Calu3 (cell line): ENCODE measurements around the gene DENND5A. TPM values are rescaled to one million over a fixed set of nuclear protein-coding genes. Genes with fewer than 3 reads are reported as not detected.

ENCODE experiments used
- BruUV-seq: library from RNA; stranded (reverse); fragments of 400-500 nt; replicated peaks from 2 replicates; lab custom pipeline; 2021; lab: Mats Ljungman, UMichigan
- CTCF ChIA-PET: fragments of 300-600 bp; sonication (Branson Sonifier 250); formaldehyde crosslinking; loops from one replicate; lab custom pipeline; 2022; ENCODE audit warnings: antibody characterized with exemption; lab: Charles Lee
- DNase-seq: peaks from one replicate; pipeline ENCODE4 v3.0.0; 2022
- H3K27ac Mint-ChIP-seq: one replicate; pipeline ENCODE4 v1.8.0; 2022; ENCODE audit warnings: mixed read lengths; ENCODE audit not compliant: unreplicated experiment
- H3K27me3 Mint-ChIP-seq: one replicate; pipeline ENCODE4 v1.8.0; 2022; ENCODE audit warnings: mixed read lengths; ENCODE audit not compliant: unreplicated experiment
- H3K36me3 Mint-ChIP-seq: one replicate; pipeline ENCODE4 v1.8.0; 2022; ENCODE audit warnings: mild to moderate bottlenecking, moderate library complexity, mixed read lengths; ENCODE audit not compliant: insufficient read depth, unreplicated experiment
- H3K4me1 Mint-ChIP-seq: one replicate; pipeline ENCODE4 v1.8.0; 2022; ENCODE audit warnings: mild to moderate bottlenecking, low read depth, mixed read lengths; ENCODE audit not compliant: unreplicated experiment
- H3K4me3 Mint-ChIP-seq: one replicate; pipeline ENCODE4 v1.8.0; 2022; ENCODE audit warnings: mild to moderate bottlenecking, low read depth, moderate library complexity, mixed read lengths; ENCODE audit not compliant: unreplicated experiment
- H3K9me3 Mint-ChIP-seq: one replicate; pipeline ENCODE4 v1.8.0; 2022; ENCODE audit warnings: low read depth, mixed read lengths; ENCODE audit not compliant: unreplicated experiment
- CTCF ChIP-seq: fragments of 200-600 bp; IDR thresholded peaks from one replicate; pipeline ENCODE4 v1.8.0; 2022; ENCODE audit warnings: antibody characterized with exemption; ENCODE audit not compliant: unreplicated experiment
- intact Hi-C: fragments of 100-400 bp; cut with micrococcal nuclease; formaldehyde crosslinking; loops from one replicate; pipeline ENCODE4 v1.10.0; 2022; ENCODE audit not compliant: unreplicated experiment
- total RNA-seq: library from RNA; stranded (reverse); gene quantifications from 2 replicates; pipeline ENCODE4 v1.2.3, GENCODE V29; 2022

The DENND5A gene
- total RNA-seq, 1 experiment from 2014 or later: 40.0 TPM

- intact Hi-C loops: no loop called here
- Mint-ChIP-seq H3K36me3 (no peaks in the 10 kb centered on the region), H3K27me3 (no peaks in the 10 kb centered on the region), H3K9me3 (no peaks in the 10 kb centered on the region), H3K4me1 (peaks cover 3% of the 10 kb centered on the region), H3K27ac (no peak overlapping the region), H3K4me3 (no peak overlapping the region)
- no TSS peak for BruUV-seq
- CTCF ChIA-PET: no interaction called here
- TF ChIP-seq CTCF: no peak
- no peak for DNase-seq
These were observed 61.3 kb downstream of the DENND5A start for GRCh38 chr11:9203691-9204311.

GRCh38 chr11:9201372-9202162, 63.6 kb downstream of the DENND5A start:
- DNase-seq: no peak
- H3K4me1 Mint-ChIP-seq: no peaks in the 10 kb centered on the region
- no peak overlapping the region for H3K27ac Mint-ChIP-seq
- CTCF ChIA-PET: no interaction called here
- H3K4me3 Mint-ChIP-seq: no peak overlapping the region
- no peaks in the 10 kb centered on the region for H3K9me3 Mint-ChIP-seq
- H3K36me3 Mint-ChIP-seq: no peaks in the 10 kb centered on the region
- intact Hi-C loops: no loop called here
- BruUV-seq: no TSS peak
- TF ChIP-seq CTCF: no peak
- no peaks in the 10 kb centered on the region for H3K27me3 Mint-ChIP-seq

DNA sequence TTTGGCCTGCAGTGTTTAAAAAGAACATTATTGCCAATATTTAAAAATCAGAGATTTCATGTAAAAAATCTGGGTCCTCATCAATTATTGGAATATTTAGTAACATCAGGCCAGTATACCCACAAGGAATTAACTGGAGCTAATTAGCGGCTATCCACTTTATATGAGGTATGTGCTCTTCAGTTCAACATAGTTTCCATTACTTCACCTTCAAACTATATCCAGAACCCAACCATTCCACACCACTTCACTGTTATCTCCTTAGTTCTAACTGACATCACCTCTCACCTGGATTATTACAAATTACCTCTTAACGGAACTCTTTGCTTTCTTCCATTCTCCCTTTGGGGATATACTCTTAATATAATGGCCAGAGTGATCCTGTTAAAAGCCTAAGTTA, 64.7 kb downstream of the DENND5A start:
- no peak for TF ChIP-seq CTCF
- no peaks in the 10 kb centered on the region for H3K9me3 Mint-ChIP-seq
- intact Hi-C loops: no loop called here
- no TSS peak for BruUV-seq
- H3K36me3 Mint-ChIP-seq: no peaks in the 10 kb centered on the region
- H3K27ac Mint-ChIP-seq: no peak overlapping the region
- no peak overlapping the region for H3K4me3 Mint-ChIP-seq
- H3K27me3 Mint-ChIP-seq: no peaks in the 10 kb centered on the region
- DNase-seq: no peak
- no peaks in the 10 kb centered on the region for H3K4me1 Mint-ChIP-seq
- CTCF ChIA-PET: no interaction called here

- no peaks in the 10 kb centered on the region for H3K27me3 Mint-ChIP-seq
- DNase-seq: no peak
- intact Hi-C loops: no loop called here
- CTCF ChIA-PET: no interaction called here
- TF ChIP-seq CTCF: no peak
- no peaks in the 10 kb centered on the region for H3K9me3 Mint-ChIP-seq
- BruUV-seq: no TSS peak
- no peaks in the 10 kb centered on the region for H3K4me1 Mint-ChIP-seq
- no peaks in the 10 kb centered on the region for H3K36me3 Mint-ChIP-seq
- H3K4me3 Mint-ChIP-seq: no peak overlapping the region
- no peak overlapping the region for H3K27ac Mint-ChIP-seq
These were observed 71.8 kb downstream of the DENND5A start for GRCh38 chr11:9193316-9193715.
